Activated CD4-positive, alpha-beta T cell treated with anti-CD3 and anti-CD28 coated beads, Interleukin-2, amount 50 U/mL, for 16 hours (primary cell): ENCODE data around the gene ARID3A.
A peak's percentile ranks its signal among the peaks of the same experiment; 100 is the strongest.
"Not testable (repeated sequence)": the region's sequence is repeated elsewhere in the genome, so short reads cannot be mapped to it uniquely, and the experiment has no call there.

Experiments
- DNase-seq: peaks from one replicate; pipeline ENCODE4 v3.0.0-alpha.2; 2020

Gene ARID3A, protein sequence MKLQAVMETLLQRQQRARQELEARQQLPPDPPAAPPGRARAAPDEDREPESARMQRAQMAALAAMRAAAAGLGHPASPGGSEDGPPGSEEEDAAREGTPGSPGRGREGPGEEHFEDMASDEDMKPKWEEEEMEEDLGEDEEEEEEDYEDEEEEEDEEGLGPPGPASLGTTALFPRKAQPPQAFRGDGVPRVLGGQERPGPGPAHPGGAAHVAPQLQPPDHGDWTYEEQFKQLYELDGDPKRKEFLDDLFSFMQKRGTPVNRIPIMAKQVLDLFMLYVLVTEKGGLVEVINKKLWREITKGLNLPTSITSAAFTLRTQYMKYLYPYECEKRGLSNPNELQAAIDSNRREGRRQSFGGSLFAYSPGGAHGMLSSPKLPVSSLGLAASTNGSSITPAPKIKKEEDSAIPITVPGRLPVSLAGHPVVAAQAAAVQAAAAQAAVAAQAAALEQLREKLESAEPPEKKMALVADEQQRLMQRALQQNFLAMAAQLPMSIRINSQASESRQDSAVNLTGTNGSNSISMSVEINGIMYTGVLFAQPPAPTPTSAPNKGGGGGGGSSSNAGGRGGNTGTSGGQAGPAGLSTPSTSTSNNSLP

DNA sequence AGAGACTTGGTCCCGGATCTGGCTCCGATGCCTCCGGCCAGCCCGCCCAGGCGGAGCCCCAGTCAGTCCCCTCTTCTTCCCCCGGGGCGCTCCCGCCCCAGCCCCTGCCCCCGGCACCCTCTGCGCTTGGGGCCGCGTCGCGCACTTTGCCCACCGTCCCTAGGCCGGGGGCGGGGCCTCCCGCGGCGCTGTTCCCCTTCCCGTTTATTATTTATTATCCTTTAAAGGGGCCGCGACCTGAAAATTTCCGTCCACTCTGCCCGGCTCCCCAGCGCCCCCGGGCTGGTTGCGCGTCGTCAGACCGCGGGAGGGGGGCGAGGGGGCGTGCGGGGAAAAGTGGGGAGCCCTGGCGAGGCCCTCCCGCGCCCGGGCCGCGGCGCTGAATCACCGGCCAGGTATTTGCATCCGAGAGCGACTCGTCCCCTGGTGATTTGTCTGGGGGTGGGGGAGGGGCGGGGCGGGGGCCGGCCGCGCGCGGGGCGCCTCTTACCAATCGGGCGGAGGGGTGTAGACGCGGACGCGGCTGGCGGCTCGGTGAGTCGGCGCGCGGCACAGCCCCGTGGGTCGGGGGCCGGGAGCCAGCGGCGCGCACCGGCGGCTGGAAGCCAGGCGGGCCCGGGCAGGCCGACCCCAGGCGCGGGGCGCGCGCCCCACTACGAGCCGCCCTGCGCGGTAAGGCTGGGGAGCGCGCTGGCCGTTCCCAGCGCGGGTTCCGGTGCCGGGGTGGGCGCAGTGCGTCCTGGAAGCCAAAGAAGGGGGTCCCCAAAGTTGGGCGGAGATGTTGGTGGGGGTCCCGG lies at the start of gene ARID3A:
Gene ARID3A, plus strand, starts transcription at position 510 of the 797 bp plus-strand sequence. CDS start 3,494 bp downstream, outside the sequence.
- peak; percentile 76 for DNase-seq

DNA sequence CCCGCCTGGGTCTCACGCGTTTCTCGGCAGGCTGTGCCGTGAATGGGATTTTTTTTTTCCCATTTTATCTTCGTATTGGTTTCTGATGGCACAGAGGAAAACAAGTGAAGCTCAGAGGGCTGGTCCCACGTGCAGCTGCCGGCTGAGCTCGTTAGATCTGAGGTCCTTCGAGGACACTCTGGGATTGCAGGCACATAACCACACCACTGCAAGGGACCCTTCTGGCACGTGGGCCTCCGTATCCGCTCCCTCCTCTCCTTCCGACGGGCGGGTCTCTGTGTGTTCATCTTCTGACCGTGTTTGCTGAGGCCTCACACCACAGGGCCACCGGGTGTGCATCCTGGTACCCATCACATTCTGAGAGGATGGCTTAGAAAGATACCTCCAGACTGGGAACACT lies 49.7 kb upstream of the ARID3A start:
- no peak for DNase-seq

DNA sequence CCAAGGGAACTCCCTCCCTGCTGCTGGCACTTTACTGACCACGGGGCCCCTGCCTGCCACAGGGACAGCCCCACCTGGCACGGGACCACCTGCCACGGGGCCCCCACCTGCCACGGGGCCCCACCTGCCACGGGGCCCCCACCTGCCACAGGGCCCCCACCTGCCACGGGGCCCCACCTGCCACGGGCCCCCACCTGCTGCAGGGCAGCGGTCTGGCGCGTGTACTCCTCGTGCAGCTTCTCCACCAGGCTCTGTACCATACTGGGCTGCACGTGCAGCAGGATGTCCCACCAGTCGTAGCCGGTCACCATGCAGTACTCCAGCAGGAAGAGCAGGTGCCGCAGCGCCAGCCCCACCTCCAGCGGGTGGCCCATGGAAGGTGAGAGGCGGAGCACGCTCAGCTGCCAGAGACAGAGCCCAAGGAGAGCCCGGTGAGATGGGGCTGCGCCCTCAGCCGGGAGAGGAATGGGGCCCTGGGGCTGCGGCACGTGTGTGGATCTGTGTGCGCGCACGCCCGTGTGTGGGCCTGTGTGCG lies 49.0 kb upstream of the ARID3A start:
- no peak for DNase-seq

DNA sequence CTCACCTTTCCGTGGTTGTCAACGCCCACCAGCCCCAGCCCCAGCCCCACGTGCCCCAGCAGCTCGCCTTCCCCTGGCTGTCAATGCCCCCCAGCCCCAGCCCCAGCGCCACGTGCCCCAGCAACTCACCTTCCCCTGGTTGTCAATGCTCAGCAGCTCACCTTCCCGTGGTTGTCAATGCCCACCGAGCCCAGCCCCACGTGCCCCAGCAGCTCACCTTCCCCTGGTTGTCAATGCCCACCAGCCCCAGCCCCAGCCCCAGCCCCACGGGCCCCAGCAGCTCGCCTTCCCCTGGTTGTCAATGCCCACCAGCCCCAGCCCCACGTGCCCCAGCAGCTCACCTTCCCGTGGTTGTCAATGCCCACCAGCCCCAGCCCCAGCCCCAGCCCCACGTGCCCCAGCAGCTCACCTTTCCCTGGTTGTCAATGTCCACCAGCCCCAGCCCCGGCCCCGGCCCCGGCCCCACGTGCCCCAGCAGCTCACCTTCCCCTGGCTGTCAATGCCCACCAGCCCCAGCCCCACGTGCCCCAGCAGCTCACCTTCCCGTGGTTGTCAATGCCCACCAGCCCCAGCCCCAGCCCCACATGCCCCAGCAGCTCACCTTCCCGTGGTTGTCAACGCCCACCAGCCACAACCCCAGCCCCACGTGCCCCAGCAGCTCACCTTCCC lies 47.7 kb upstream of the ARID3A start:
- not testable (repeated sequence) for DNase-seq

DNA sequence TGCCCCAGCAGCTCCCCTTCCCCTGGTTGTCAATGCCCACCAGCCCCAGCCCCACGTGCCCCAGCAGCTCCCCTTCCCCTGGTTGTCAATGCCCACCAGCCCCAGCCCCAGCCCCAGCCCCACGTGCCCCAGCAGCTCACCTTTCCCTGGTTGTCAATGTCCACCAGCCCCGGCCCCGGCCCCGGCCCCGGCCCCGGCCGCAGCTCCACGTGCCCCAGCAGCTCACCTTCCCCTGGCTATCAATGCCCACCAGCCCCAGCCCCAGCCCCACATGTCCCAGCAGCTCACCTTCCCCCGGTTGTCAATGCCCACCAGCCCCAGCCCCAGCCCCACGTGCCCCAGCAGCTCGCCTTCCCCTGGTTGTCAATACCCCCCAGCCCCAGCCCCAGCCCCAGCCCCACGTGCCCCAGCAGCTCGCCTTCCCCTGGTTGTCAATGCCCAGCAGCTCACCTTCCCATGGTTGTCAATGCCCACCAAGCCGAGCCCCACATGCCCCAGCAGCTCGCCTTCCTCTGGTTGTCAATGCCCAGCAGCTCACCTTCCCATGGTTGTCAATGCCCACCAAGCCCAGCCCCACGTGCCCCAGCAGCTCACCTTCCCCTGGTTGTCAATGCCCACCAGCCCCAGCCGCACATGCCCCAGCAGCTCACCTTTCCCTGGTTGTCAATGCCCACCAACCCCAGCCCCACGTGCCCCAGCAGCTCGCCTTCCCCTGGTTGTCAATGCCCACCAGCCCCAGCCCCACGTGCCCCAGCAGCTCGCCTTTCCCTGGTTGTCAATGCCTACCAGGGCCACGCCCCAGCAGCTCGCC lies 46.9 kb upstream of the ARID3A start:
- not testable (repeated sequence) for DNase-seq

DNA sequence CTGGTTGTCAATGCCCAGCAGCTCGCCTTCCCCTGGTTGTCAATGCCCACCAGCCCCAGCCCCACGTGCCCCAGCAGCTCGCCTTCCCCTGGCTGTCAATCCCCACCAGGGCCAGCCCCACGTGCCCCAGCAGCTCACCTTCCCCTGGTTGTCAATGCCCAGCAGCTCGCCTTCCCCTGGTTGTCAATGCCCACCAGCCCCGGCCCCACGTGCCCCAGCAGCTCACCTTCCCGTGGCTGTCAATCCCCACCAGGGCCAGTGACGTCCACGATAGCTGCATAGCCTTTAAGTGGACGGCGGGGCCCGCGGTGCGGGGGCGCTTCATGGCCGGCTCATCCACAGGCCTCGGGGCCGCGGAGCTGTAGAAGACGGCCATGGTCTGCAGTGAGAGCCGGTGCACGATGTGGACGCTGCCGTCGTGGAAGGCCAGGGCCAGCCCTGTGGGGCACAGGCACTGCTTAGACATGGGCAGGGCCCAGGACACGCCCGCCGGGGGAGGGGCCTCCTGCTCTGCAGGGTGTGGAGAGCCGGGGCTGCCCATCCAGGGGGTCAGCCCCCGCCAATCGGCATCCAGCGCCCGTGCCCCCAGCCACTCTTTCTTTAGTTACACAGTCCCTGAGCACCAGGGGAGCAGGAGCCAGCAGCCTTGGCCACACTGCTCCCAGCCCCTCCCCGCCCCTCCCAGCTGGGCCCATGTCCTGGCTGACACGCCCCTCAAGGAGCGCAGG lies 46.0 kb upstream of the ARID3A start:
- no peak for DNase-seq

DNA sequence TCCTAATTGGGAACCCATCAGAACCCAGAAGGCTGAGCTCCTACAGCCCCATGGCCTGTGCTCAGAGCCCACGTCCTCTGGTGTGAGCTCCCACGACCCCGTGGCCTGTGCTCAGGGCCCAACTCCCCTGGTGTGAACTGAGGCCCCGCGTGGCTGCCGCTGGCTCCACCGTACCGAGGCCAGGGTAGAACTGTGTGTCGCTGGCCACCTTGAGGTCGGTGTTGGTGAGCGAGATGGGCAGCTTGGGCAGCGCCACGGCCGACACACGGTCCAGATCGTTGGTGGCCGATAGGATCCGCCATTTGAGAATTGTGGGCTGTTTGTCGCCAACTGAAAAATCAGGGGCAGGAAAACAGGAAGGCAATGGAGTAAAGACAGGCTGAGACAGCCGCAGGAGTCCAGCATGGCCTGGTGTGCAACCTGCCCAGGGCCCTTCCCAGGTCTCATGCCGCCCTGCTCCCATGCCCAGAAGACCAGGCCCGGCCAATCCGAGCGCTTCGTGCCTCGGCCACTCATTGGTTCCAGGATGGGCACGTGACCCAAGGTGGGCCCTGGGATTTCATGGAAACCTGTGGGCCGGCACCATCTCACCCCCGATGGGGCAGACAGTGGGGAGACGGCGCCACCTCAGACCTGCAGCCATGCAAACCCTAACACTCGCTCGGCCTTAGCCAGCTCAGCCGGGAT lies 44.3 kb upstream of the ARID3A start:
- no peak for DNase-seq

DNA sequence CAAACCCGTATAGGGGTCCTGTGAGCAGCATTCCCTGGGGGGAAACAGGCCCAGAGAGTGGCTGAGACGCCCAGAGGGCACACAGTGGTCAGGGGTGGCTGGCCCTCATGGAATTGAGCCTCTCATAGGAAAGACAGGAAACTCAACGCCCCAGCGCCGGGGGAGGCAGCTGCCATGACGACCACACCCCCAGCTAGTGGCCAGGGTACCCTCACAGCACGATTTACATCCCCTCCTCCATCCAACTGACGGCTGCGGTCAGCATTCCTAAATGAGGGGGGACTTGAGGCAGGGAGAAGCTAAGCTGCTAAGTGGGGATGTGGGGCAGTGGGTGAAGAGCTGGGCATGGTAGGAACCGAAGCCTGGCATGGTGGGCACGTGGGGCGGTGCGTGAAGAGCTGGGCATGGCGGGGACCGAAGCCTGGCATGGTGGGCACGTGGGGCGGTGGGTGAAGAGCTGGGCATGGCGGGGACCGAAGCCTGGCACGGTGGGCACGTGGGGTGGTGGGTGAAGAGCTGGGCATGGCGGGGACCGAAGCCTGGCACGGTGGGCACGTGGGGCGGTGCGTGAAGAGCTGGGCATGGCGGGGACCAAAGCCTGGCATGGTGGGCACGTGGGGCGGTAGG lies 42.9 kb upstream of the ARID3A start:
- no peak for DNase-seq

DNA sequence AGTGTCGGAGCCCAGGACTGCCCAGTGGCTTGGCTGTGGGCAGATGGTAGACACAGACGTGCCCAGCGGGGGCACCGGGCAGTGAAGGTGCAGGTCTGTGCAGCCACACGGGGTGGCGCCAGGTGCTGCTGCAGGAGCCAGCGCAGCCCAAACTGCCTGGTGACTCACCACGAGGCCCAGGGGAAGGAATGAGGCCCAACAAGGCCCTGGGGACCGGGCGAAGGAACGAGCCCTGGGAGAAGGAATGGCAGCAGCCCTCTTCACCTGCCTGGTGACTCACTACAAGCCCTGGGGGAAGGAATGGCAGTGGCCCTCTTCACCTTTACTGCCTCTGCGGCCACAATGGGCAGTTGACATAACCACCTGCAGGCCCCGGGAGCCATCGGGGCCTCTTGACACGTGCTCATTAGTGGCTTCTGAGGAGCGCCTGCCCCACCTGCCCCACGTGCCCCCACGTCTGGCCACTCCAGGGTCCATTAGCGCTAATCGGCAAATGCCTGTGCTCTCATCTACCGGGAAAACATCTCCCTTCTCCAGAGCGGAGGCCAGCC lies 42.1 kb upstream of the ARID3A start:
- DNase-seq = no peak

DNA sequence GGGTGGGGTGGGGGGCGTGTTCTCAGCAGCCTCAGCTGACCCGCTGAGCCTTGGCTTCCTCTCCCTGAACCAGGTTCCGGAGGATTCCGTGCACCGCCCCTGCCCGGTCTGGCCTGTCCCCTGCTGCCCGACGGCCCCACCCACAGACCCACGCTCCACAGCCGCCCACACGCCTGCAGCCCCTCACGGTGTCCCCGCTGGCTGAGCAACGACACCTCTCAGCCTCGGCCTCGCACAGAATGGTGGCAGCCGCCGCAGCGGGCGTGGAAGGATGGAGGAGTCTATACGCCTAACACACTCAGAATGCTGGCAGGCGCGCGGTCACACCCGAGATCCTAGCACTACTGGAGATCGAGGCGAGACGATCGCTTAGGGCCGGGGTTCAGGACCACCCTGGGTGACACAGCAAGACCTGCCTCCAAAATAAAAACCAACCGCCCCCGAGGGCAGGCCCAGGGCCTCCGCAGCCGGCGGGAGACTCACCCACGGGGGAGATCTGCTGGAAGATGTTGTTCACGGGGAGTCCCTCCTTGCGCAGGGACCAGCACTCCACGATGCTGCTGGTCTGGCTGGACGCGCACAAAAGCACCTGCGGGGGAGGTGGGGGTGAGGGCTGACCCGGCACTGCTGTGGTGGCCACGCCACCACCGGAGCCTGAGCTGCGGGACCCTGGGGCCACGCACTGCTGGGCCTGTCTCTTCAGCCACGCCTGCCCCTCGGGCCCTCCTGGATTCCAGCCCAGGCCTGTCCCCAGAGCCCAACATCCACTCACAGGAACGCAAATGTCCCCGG lies 41.2 kb upstream of the ARID3A start:
- DNase-seq = no peak

DNA sequence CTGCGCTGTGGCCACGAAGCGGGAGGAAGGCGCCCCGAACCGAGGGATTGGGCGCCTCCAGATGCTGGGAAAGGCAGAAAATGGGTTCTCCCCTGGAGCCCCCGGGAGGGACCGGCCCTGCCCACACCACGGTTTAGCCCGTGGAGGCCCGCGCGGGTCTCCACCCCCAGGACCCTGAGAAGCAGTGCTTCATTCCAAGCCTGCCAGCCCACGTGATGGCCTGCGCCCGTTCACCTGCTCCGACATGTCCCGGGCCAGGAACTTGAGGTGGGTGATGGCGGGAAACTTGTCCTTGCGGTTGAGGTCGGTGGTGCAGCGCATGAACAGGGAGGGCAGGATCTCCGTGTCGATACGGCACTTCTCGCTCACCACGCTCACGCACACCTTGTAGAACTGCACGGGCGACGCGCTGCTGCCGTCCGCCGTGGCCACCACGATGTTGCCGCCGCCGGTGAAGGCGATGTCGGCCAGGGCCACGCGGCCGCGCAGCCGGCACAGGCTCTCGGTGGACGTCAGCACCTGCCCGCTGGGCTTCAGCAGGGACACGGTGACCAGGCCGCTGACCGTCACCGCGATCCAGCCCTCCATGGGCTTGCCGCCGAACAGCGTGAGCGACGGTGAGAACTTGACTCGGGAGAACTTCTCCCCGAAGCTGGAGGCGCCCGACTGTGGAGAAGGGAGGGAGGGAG lies 40.2 kb upstream of the ARID3A start:
- no peak for DNase-seq

DNA sequence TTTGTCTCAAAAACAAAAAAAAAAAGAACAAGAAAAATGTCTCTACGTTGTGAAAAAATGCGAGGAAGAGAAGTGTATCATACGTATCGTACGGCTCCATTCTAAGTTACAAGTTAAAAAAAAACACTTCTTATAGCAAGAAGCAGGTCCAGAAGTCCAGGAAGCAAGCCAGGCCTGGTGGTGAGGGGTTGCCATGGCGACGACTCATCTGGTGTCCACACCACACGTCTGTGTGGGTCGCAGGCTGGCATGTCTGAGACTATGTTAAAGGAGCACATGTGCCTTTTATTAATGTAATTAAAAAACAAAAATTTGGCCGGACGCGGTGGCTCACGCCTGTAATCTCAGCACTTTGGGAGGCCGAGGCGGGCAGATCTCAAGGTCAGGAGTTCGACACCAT lies 38.8 kb upstream of the ARID3A start:
- no peak for DNase-seq

DNA sequence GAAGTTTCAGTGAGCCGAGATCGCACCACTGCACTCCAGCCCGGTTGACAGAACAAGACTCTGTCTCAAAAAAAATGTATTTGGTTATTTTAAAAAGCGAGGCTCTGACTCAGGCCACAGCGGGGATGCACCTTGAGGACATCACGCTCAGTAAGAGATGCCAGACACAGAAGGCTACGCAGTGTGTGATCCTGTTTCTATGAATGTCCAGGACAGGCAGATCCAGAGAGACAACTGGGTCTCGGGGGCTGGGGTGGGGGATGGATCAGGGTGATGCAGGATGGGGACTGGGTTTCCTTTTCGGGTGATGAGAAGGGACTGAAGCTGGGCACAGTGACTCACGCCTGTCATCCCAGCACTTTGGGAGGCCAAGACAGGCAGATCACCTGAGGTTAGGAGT lies 38.2 kb upstream of the ARID3A start:
- DNase-seq = no peak

DNA sequence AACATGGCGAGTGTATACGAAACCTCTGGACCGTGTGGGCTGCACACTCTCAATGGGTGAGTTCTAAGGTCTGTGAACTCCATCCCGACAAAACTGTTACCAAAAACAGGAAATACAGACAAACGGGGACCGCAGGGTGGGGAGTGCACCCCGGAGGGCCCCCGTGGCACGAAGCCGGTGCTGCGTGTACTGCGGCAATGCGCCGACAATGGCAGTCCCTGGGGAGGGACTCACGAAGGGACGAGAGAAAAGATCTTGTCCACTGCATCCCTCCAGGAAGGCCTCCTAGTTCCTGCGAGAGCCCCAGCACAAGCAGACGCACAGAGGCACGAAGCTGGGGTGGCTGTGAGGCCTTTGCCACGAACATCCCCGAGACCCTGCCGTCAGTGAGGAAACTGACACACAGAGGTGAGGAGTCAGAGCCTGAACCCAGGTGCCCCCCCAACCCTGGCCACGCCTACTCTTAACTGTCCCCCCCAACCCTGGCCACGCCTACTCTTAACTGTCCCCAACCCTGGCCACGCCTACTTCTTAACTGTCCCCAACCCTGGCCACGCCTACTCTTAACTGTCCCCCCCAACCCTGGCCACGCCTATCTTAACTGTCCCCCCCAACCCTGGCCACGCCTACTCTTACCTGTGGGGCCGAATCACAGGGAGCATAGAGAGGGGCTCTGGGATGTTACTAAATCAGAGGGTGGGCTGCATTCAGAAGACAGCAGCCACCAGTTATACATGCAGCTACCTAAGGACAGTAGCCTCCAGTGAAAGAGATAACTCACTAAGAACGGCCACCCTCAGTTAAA lies 37.1 kb upstream of the ARID3A start:
- DNase-seq = no peak

DNA sequence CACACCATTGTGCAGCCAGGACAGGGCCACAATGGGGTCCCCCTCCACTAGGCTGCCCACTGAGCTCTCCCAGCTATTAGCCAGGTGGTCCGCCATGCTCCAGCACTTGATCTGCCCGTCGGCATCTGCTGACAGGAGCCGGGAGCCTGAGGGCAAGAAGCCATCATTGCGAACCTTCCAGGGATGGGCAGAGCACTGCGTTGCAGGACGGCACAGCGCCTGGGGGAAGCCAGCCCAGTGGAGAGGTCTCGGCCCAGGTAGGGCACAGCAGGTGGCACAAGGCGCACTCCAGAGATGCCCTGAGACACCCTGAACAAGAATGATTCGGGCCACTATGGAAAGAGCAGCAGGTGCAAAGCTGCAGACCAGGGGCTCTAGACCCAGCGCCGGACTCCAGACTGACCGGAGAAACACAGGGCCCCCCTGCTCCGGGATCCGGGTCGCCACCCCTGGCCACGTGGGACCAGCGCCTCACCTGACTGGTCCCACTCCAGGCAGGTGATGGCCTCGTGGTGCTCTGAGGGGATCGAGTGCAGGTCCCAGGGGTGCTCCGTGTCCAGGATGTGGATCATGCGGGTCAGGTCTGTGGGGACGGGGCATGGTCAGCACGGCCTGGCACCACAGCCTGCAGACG lies 36.1 kb upstream of the ARID3A start:
- no peak for DNase-seq

DNA sequence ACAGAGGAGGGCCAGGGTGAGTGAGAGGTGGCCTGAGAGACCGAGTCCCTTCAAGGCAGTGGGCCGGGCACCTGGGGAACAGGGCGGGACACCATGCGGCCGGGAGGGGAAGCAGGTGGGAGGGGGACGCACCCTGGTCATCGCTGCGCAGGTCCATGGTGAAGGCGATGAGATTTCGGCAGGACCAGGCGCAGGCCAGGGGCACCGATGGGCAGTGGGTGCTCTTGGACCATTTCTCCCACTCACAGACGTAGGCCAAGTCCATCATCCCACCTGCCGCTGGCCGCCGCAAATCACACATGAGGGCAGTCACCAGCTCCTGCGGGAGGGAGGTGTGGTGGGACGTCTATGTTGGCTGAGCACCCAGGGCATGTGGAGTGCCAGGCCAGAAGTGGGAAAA lies 35.0 kb upstream of the ARID3A start:
- no peak for DNase-seq
